PFSK-1 (cell line): ENCODE measurements around the gene EMC8.

Experiments used
- FOXP2 ChIP-seq: optimal IDR thresholded peaks from 2 replicates; pipeline ENCODE3; 2011; ENCODE audit warnings: borderline replicate concordance, control low read depth, inconsistent platforms; ENCODE audit not compliant: insufficient read depth; ENCODE audit errors: extremely low read length, extremely low read depth
- POLR2AphosphoS5 ChIP-seq: IDR thresholded peaks from 2 replicates; pipeline ENCODE4 v1.6.1; 2012; ENCODE audit warnings: low read depth, mild to moderate bottlenecking, control low read depth, low read length, moderate library complexity
- SIN3A ChIP-seq: IDR thresholded peaks from 2 replicates; pipeline ENCODE4 v1.6.1; 2012; ENCODE audit warnings: mild to moderate bottlenecking, low read length, moderate library complexity, borderline replicate concordance; ENCODE audit not compliant: insufficient read depth
- TAF1 ChIP-seq: IDR thresholded peaks from 2 replicates; pipeline ENCODE4 v1.6.1; 2012; ENCODE audit warnings: low read length, control low read depth, borderline replicate concordance; ENCODE audit not compliant: insufficient read depth
- TF ChIP-seq, protein P1 (sequence below), 2 experiments: IDR thresholded peaks; 2 replicates each; pipeline versions ENCODE4 v1.6.1 to v1.8.0; 2011 to 2012; ENCODE audit warnings: low read depth in 2 of 2, low read length in 2 of 2, control low read depth in 1 of 2, inconsistent platforms in 1 of 2, mild to moderate bottlenecking in 1 of 2, moderate library complexity in 1 of 2; ENCODE audit not compliant: insufficient read depth in 1 of 2

The EMC8 gene

DNA sequence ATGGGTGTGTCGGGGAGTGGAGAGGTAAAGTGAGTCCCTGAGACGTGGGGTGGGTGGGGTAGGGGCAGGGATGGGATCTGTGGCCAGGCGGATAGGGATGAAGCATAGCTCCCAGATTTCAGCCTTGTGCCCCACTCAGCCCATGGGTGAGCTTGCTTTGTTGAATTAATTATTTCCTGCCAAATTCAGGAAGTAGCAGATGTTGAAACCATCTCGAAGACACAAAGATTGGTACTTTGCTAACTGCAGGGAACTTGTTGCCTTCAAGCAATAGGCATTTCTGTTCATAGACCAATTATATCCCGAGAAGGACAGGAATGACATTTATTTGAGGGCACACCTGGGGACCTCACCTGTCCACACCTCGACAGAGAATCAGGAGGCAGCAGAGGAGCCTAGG is 37.5 kb downstream of the EMC8 start:
- TF ChIP-seq TAF1 = no peak
- TF ChIP-seq POLR2AphosphoS5 = no peak
- TF ChIP-seq SIN3A = no peak
- no peak for TF ChIP-seq FOXP2
- TF ChIP-seq, protein P1, sequence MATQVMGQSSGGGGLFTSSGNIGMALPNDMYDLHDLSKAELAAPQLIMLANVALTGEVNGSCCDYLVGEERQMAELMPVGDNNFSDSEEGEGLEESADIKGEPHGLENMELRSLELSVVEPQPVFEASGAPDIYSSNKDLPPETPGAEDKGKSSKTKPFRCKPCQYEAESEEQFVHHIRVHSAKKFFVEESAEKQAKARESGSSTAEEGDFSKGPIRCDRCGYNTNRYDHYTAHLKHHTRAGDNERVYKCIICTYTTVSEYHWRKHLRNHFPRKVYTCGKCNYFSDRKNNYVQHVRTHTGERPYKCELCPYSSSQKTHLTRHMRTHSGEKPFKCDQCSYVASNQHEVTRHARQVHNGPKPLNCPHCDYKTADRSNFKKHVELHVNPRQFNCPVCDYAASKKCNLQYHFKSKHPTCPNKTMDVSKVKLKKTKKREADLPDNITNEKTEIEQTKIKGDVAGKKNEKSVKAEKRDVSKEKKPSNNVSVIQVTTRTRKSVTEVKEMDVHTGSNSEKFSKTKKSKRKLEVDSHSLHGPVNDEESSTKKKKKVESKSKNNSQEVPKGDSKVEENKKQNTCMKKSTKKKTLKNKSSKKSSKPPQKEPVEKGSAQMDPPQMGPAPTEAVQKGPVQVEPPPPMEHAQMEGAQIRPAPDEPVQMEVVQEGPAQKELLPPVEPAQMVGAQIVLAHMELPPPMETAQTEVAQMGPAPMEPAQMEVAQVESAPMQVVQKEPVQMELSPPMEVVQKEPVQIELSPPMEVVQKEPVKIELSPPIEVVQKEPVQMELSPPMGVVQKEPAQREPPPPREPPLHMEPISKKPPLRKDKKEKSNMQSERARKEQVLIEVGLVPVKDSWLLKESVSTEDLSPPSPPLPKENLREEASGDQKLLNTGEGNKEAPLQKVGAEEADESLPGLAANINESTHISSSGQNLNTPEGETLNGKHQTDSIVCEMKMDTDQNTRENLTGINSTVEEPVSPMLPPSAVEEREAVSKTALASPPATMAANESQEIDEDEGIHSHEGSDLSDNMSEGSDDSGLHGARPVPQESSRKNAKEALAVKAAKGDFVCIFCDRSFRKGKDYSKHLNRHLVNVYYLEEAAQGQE (IDR thresholded peaks at IDR 0.05; ENCODE audit: insufficient read depth in 1 of 2, low read depth in 2 of 2, low read length in 2 of 2) = no peak

GRCh38 chr16:85759631-85760419 is 39.5 kb downstream of the EMC8 start:
- TF ChIP-seq POLR2AphosphoS5 = no peak
- no peak for TF ChIP-seq TAF1
- no peak for TF ChIP-seq SIN3A
- TF ChIP-seq, protein P1 (IDR thresholded peaks at IDR 0.05; ENCODE audit: insufficient read depth in 1 of 2, low read depth in 2 of 2, low read length in 2 of 2) = no peak
- no peak for TF ChIP-seq FOXP2

GRCh38 chr16:85759136-85759535 is 40.2 kb downstream of the EMC8 start:
- TF ChIP-seq FOXP2 = no peak
- TF ChIP-seq, protein P1 (IDR thresholded peaks at IDR 0.05; ENCODE audit: insufficient read depth in 1 of 2, low read depth in 2 of 2, low read length in 2 of 2) = no peak
- no peak for TF ChIP-seq SIN3A
- TF ChIP-seq POLR2AphosphoS5 = no peak
- TF ChIP-seq TAF1 = no peak

- TF ChIP-seq FOXP2 (no peak), POLR2AphosphoS5 (no peak), SIN3A (no peak), TAF1 (no peak)
- TF ChIP-seq, protein P1 (IDR thresholded peaks at IDR 0.05; ENCODE audit: insufficient read depth in 1 of 2, low read depth in 2 of 2, low read length in 2 of 2) = no peak
Observed at GRCh38 chr16:85757341-85757822, 42.0 kb downstream of the EMC8 start.
